EH (cell line): ENCODE results near the gene SYNPO2.
"Not testable (repeated sequence)": the region's sequence is repeated elsewhere in the genome, so short reads cannot be mapped to it uniquely, and the experiment has no call there.

Source experiments
- DNase-seq: peaks from one replicate; pipeline ENCODE4 v3.0.0-alpha.2; 2015; ENCODE audit warnings: low read depth

SYNPO2 gene

DNA sequence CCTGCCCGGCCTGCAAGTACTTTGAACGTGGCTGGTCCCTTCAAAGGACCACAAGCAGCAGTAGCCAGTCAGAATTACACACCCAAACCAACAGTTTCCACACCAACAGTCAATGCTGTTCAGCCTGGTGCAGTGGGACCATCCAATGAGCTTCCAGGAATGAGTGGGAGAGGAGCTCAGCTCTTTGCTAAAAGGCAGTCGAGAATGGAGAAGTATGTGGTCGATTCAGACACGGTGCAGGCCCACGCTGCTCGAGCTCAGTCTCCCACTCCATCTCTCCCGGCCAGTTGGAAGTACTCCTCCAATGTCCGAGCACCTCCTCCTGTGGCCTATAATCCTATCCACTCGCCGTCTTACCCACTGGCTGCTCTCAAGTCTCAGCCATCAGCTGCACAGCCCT is 142.6 kb downstream of the SYNPO2 start:
- no peak for DNase-seq

DNA sequence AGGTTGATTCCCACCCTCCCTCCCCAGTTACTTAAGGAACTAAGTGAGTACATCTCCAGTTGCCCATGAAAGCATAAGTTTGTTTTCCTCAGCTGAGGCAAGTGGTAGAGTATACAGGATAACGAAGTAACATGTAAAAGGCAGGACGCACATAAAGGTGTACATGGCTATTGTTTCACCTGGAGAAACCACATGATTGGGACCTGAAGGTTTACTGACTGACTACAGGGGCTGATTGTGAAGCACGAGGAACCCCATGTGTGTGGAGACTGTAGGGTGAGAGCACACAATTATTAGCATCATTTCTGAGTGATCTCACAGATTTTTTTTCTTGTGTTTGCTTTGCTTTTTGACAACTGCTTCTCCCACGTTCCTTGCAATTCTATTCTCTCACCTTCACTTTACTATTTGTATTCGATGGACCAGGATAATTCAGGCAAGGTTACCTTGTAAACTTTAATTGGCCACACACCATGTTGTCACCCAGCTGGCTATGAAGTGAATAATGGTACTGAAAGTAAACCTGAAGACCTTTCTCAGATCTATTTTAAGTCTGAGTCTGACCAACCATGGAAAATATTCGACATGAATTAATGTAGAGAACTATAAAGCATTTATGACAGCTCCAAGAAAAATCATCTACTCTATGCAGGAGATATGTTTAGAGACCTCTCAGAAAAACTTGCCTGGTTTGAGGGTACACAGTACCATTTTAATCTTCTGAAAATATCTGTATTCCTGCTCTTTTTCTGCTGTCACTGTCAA is 144.4 kb downstream of the SYNPO2 start:
- no peak for DNase-seq

- peak; percentile 84 for DNase-seq
Observed at GRCh38 chr4:119034276-119035008, 145.8 kb downstream of the SYNPO2 start.

DNA sequence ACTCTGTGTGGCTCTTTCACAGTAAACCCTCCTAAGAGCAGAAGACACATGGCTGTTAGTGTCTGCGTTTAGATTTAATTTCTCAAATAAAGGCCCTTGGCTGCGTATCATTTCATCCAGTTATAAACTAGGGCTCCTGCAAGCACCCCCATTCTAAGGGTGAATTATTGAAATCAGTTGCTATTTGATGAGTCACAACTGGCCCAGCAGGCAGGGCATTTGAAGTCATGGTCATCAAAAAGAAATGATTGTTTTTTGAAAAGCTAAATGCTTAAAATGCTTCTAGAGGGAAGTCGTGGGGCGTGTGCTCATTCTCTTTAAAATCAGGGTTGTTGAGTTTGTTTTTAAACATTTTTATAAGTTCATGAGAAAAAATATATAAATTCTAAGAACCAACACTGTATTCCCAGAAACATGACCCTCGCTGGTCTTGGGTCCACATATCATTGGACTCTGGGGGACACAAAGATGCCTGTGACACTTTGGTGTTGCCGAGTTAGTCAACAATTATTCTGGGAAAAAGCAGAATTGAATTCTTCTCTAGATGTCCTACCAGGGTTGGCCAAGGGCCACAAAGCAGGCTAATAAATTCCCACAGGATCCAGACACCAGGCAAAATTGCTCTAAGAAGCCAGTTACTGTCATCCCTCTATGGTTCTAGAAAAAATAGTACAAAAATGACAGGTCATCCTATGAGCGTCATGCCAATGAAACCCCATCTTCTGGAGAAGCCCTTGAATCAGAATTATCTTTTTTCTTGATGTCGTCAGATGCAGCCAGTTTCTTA is 147.5 kb downstream of the SYNPO2 start:
- peak; percentile 85 for DNase-seq

GRCh38 chr4:119037709-119038108 is 149.1 kb downstream of the SYNPO2 start:
- DNase-seq: no peak

- peak; percentile 83 for DNase-seq
Observed at GRCh38 chr4:119038116-119038841, 149.6 kb downstream of the SYNPO2 start.

DNA sequence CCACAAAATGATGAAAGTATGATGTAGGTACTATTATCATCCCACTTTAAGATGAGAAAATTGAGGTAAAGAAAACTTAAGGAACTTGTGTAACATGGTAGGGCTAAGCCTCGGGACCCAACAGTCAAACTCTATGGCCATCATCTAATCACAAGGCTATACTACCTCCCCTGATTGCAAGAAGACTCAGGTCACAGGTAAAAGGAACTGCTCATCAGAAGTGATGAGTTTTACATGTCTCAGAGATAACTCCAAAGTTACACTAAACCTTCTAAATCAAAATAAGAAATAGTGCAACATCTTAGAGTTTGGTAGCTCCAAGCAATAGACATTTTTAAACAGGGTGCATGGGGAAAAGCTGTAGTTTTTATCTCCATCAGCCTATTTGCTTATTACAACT is 150.5 kb downstream of the SYNPO2 start:
- DNase-seq: no peak

DNA sequence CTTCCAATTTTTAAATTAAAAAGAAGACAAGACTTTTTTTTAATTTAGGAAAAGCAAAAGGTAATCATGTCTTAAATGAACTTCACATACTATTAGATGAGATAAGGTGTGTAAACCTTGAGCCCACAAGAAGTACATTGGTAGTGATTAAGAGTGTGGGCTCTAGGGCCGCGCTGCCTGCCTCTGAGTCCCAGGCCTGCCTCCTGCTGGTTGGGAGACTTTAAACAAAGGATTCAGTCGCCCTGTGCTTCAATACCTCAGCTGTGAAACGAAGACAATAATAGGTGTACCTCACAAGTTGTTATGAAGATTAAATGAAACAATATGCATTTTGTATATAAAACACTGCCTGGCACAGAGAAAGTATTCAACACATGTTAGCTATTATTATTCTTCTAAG is 151.1 kb downstream of the SYNPO2 start:
- peak; percentile 41 for DNase-seq

- DNase-seq: peak; percentile 55
Observed at GRCh38 chr4:119040261-119040660, 151.6 kb downstream of the SYNPO2 start.

DNA sequence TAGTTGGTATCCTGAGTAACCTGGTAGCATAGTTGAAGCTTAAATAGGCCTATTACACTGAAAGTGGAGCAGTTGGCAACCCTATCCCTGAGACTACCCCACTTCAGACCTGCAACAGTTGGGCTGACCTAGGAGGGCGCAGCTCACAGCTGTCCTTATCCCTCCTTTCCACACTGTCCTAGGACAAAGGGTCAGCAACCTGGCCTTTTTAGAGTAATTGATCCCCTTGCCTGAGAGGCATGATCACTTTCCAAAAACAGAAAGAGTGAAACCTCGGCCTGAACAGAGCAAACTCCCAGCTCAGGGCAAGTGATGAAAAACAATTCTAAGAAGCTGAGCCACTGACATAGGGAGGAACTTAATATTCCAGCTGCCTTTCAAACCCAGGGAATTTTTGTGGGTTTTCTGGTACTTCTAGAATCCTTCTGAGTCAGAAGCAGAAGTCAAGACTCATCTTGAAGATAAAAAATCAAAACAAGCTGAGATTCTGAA is 152.1 kb downstream of the SYNPO2 start:
- DNase-seq: peak; percentile 95

- no peak for DNase-seq
Observed at GRCh38 chr4:119041396-119041795, 152.7 kb downstream of the SYNPO2 start.

- DNase-seq: peak; percentile 82
Observed at GRCh38 chr4:119041951-119042560, 153.4 kb downstream of the SYNPO2 start.

GRCh38 chr4:119046263-119046662 is 157.6 kb downstream of the SYNPO2 start:
- DNase-seq: no peak

GRCh38 chr4:119047059-119047458 is 158.4 kb downstream of the SYNPO2 start:
- not testable (repeated sequence) for DNase-seq

DNA sequence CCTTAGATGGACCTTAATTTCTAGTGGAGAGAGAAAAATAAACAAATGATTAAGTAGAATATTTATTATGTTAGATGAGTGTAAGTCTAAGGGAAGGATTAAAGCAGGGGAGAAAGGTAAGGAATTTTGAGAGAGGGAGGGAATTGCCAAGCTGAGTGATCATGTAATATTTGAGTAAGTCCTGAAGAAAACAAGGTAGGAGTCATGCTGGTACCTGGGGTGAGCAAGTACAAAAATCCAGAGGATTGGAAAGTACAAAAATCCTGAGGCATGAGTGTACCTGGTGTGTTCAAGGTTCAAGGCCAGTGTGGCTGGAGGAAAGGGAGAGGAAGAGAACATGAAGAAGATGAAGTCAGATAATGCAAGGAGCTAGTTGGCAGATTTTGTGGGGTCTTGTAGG is 159.8 kb downstream of the SYNPO2 start:
- no peak for DNase-seq

DNA sequence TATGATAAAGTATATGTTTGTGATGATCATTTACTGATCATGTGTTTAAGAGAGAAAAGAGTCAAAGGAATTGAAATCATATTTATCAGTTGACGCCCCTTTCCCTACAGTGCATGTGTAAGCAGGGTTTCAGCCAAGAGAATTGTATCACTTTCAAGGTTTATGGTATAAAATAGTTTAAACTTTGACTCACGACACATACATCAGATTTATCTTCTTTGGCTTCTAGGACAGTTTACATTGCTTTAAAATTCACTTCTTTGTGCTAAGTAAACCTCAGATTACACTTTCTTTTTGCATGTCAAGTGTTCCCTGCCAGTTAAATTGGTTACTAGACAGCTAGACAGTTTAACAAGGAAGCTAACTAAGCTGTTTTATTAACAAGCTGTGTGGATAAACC is 160.7 kb downstream of the SYNPO2 start:
- no peak for DNase-seq

GRCh38 chr4:119050527-119051090 is 162.0 kb downstream of the SYNPO2 start:
- no peak for DNase-seq

- peak; percentile 47 for DNase-seq
Observed at GRCh38 chr4:119053245-119053644, 164.6 kb downstream of the SYNPO2 start.

DNA sequence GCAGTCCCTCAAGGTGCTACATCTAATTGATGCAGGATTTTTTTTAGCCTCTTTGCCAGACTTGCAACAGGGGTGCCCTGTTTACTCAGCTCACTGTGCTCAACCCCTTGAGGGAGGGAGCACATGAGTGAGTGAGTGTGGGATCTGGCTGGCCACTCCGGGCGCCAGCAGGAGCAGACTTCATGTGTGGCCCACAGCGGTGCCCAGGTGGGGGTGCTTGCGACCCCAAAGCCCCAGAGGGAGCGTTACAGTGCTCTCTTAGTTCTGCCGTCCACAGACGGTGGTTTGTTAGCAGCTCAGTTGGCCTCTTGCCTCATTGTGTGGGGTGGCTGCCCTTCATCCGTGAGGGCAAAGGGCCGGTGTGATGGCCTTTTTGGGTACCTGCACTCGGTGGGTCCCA is 165.3 kb downstream of the SYNPO2 start:
- DNase-seq: no peak

DNA sequence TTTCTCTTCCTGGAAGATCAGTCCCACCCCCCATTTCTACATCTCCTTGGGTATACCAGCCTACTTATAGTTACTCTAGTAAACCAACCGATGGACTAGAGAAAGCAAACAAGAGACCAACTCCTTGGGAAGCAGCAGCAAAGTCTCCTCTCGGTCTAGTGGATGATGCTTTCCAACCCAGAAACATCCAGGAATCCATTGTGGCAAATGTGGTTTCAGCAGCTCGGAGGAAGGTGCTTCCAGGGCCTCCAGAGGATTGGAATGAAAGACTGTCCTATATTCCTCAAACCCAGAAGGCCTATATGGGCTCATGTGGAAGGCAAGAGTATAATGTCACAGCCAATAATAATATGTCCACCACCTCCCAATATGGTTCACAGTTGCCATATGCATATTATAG is 168.8 kb downstream of the SYNPO2 start:
- DNase-seq: no peak

- DNase-seq: no peak
Observed at GRCh38 chr4:119059221-119059620, 170.6 kb downstream of the SYNPO2 start.
